ENCODE measurements around the gene COX7A2L.

DNA sequence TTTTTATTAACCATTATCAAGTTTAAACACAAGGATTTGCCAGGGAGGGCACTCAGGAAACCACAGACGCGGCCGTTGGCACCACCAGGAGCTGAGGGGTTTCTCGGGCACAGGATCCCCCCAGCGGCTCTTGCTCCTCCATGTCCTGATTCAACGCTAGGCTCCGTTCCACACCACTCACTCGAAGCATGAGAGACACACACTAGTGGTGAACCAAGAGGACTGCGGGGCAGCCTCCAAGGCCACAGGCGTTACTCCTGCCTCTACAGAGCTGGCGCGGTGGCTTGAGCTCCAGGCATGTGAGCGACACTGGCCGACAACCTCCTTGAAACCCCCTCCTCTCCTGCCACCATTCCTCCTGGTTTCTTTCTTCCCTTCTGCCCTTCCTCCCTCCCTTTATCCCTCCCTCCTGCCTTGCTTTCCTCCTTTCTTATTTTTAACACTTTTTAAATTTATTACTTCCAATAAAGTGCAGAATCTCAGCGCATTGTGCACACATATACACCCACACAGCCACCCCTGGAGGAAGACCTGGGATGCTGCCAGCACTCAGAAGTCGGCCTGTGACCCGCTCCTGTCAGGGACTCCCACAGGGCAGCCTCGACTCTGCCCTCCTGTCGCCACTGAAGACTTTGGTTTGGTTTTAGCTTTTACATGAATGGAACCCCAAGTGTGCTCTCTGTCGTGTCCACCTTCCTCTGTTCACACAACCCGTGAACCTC lies 21.7 kb downstream of the COX7A2L start:
- TF ChIP-seq REST (IDR thresholded peaks at IDR 0.05; ENCODE audit: low read depth) (no peak), FOXM1 (IDR thresholded peaks at IDR 0.05; ENCODE audit: borderline replicate concordance, low read depth) (no peak), YY1 (IDR thresholded peaks at IDR 0.05; ENCODE audit: low read depth) (no peak), ZBTB7A (IDR thresholded peaks at IDR 0.05; ENCODE audit: low read depth) (no peak), TAF1 (IDR thresholded peaks at IDR 0.05; ENCODE audit: low read depth) (no peak), NFIC (IDR thresholded peaks at IDR 0.05) (no peak), TCF12 (IDR thresholded peaks at IDR 0.05; ENCODE audit: low read depth) (no peak), EP300 (IDR thresholded peaks at IDR 0.05; ENCODE audit: borderline replicate concordance) (no peak), TEAD4 (IDR thresholded peaks at IDR 0.05) (no peak), CREB1 (IDR thresholded peaks at IDR 0.05; ENCODE audit: low read depth) (no peak), CEBPB (IDR thresholded peaks at IDR 0.05) (no peak)

All from Ishikawa (cell line).